K562 (cell line): ENCODE data around the gene TMEM143. TPM values are rescaled to one million over a fixed set of nuclear protein-coding genes. Genes with fewer than 3 reads are reported as not detected.

Experiments used
- DEAF1 ChIP-seq: fragments of 450-650 bp; formaldehyde crosslinking; IDR thresholded peaks from 2 replicates; pipeline ENCODE4 v1.4.0; 2020; ENCODE audit warnings: mild to moderate bottlenecking, moderate library complexity
- GABPB2 ChIP-seq: fragments of 250-450 bp; sonication (Bioruptor Pico); conservative IDR thresholded peaks from 2 replicates; pipeline ENCODE4 v1.5.1; 2021; ENCODE audit warnings: mild to moderate bottlenecking
- GTF3C2 ChIP-seq: IDR thresholded peaks from 3 replicates; pipeline ENCODE4 v1.6.1; 2011; ENCODE audit warnings: borderline replicate concordance, mild to moderate bottlenecking, moderate library complexity; ENCODE audit not compliant: insufficient read length; ENCODE audit errors: extremely low read depth
- HOXB6 ChIP-seq: fragments of 250-450 bp; sonication (Bioruptor Pico); IDR thresholded peaks from 2 replicates; pipeline ENCODE4 v1.5.1; 2022; ENCODE audit warnings: mild to moderate bottlenecking, borderline replicate concordance
- KAT8 ChIP-seq: fragments of 450-650 bp; IDR thresholded peaks from 2 replicates; pipeline ENCODE4 v1.6.1; 2016; ENCODE audit warnings: low read depth, mild to moderate bottlenecking
- NUFIP1 ChIP-seq: fragments of 450-650 bp; IDR thresholded peaks from 2 replicates; pipeline ENCODE4 v1.6.1; 2018; ENCODE audit not compliant: partially characterized antibody
- PHF21A ChIP-seq: fragments of 450-650 bp; IDR thresholded peaks from 2 replicates; pipeline ENCODE4 v1.6.1; 2017; ENCODE audit warnings: low read depth, borderline replicate concordance
- PRMT5 ChIP-seq: sonication (generic); formaldehyde crosslinking; IDR thresholded peaks from 2 replicates; pipeline ENCODE4 v1.5.0; 2020; ENCODE audit warnings: missing genetic modification reagents
- RNF2 ChIP-seq: sonication (generic); IDR thresholded peaks from 2 replicates; pipeline ENCODE4 v1.6.1; 2016
- SAFB2 ChIP-seq: fragments of 200-400 bp; formaldehyde crosslinking; IDR thresholded peaks from 2 replicates; pipeline ENCODE4 v1.6.1; 2018; ENCODE audit warnings: borderline replicate concordance, low read length, low read depth, moderate library complexity; ENCODE audit not compliant: severe bottlenecking
- SNRNP70 ChIP-seq: fragments of 200-400 bp; formaldehyde crosslinking; optimal IDR thresholded peaks from 2 replicates; pipeline ENCODE3; 2017; ENCODE audit warnings: low read depth, low read length
- ZEB2 ChIP-seq: fragments of 450-650 bp; IDR thresholded peaks from 2 replicates; pipeline ENCODE4 v1.6.1; 2016
- ZNF224 ChIP-seq: sonication (generic); formaldehyde crosslinking; IDR thresholded peaks from 2 replicates; pipeline ENCODE4 v1.8.0; 2022; ENCODE audit warnings: mild to moderate bottlenecking, missing genetic modification reagents
- ZNF318 ChIP-seq, 2 experiments: fragments of 450-650 bp; IDR thresholded peaks; 2 replicates each; pipeline ENCODE4 v1.6.1; 2016; ENCODE audit warnings: mild to moderate bottlenecking in 2 of 2, borderline replicate concordance in 1 of 2, low read depth in 1 of 2, moderate library complexity in 1 of 2
- ZNF584 ChIP-seq: fragments of 200-800 bp; sonication (Bioruptor generic); IDR thresholded peaks from 2 replicates; pipeline ENCODE4 v1.6.1; 2016; ENCODE audit warnings: low read depth, mild to moderate bottlenecking, missing genetic modification characterization, missing compliant biosample characterization
- polyA plus RNA-seq, 8 experiments: library from polyadenylated mRNA; depleted of rRNA in 4 of 8; stranded (reverse) in 5 of 8; unstranded in 3 of 8; fragments of >200 nt; fragmentation: Nextera tagmentation in 2 of 8; fragmentation: Illumina TruSeq in 1 of 8; extraction: Ambion mirVana in 2 of 8; extraction: Trizol in 1 of 8; gene quantifications; 2 replicates each; pipeline versions ENCODE4 v1.2.1 to v1.2.3, GENCODE V29; 2011 to 2014; ENCODE audit warnings: inconsistent platforms in 1 of 8, missing spikeins in 1 of 8
- total RNA-seq, 7 experiments: library from RNA; depleted of rRNA in 6 of 7; stranded (reverse); fragments of >200 nt in 6 of 7; fragmentation: Illumina TruSeq in 2 of 7; extraction: Trizol in 2 of 7; gene quantifications; 2 replicates each; pipeline versions ENCODE4 v1.2.1 to v1.2.3, GENCODE V29; 2011 to 2021; ENCODE audit warnings: low replicate concordance in 1 of 7

TMEM143 gene
- total and polyA plus RNA-seq, 9 of the 15 experiments (the other 6 are each of a cell fraction or from before 2014, with no cell fraction given), result 0.66 to 8.8 (median 4.3) TPM

- TF ChIP-seq GTF3C2 (no peak), PRMT5 (CRISPR knock-in tag) (no peak), ZNF584 (no peak), NUFIP1 (no peak), HOXB6 (CRISPR knock-in tag) (no peak), ZNF318 (IDR thresholded peaks at IDR 0.05; ENCODE audit: borderline replicate concordance in 1 of 2, low read depth in 1 of 2) (no peak), ZEB2 (no peak), SAFB2 (no peak), GABPB2 (CRISPR knock-in tag) (no peak), DEAF1 (no peak), SNRNP70 (no peak), ZNF224 (no peak), KAT8 (no peak), PHF21A (no peak), RNF2 (no peak)
These were observed 27.6 kb upstream of the TMEM143 start, which contains the start of gene KDELR1 (continued) for GRCh38 chr19:48391100-48392005.
